ENCODE results near the gene FUBP3. TPM values are rescaled to one million over a fixed set of nuclear protein-coding genes. Genes with fewer than 3 reads are reported as not detected.

The FUBP3 gene
- total RNA-seq, 1 donor from 2014 or later, result 22.6 TPM

GRCh38 chr9:130597228-130597627 lies 17.9 kb downstream of the FUBP3 start:
- TF ChIP-seq CTCF (IDR thresholded peaks at IDR 0.05; ENCODE audit: borderline replicate concordance), result no peak
- intact Hi-C loops (cut with micrococcal nuclease), result no loop called here
- H3K36me3 ChIP-seq, result peaks cover 60% of the 10 kb centered on the region
- H3K27me3 ChIP-seq (ENCODE audit: low read depth), result no peaks in the 10 kb centered on the region
- H3K9me3 ChIP-seq (replicated peaks), result no peaks in the 10 kb centered on the region
- no peak for DNase-seq
- no peak overlapping the region for H3K27ac ChIP-seq (replicated peaks)
- no peak overlapping the region for H3K4me3 ChIP-seq
- H3K4me1 ChIP-seq, result peaks cover 13% of the 10 kb centered on the region

- intact Hi-C loops (cut with micrococcal nuclease), result no loop called here
- peaks cover 67% of the 10 kb centered on the region for H3K36me3 ChIP-seq
- H3K27me3 ChIP-seq (ENCODE audit: low read depth), result no peaks in the 10 kb centered on the region
- no peak overlapping the region for H3K4me3 ChIP-seq
- no peak for TF ChIP-seq CTCF (IDR thresholded peaks at IDR 0.05; ENCODE audit: borderline replicate concordance)
- H3K4me1 ChIP-seq, result peaks cover 9% of the 10 kb centered on the region
- DNase-seq, result no peak
- no peaks in the 10 kb centered on the region for H3K9me3 ChIP-seq (replicated peaks)
- no peak overlapping the region for H3K27ac ChIP-seq (replicated peaks)
Measured at GRCh38 chr9:130598188-130598587, 18.8 kb downstream of the FUBP3 start.

GRCh38 chr9:130599625-130600024 lies 20.2 kb downstream of the FUBP3 start:
- Histone ChIP-seq H3K9me3 (replicated peaks) (no peaks in the 10 kb centered on the region), H3K4me3 (no peak overlapping the region), H3K27me3 (ENCODE audit: low read depth) (no peaks in the 10 kb centered on the region), H3K27ac (replicated peaks) (no peak overlapping the region), H3K4me1 (peaks cover 9% of the 10 kb centered on the region), H3K36me3 (peaks cover 75% of the 10 kb centered on the region)
- DNase-seq, result no peak
- no peak for TF ChIP-seq CTCF (IDR thresholded peaks at IDR 0.05; ENCODE audit: borderline replicate concordance)
- intact Hi-C loops (cut with micrococcal nuclease), result no loop called here

- peaks cover 67% of the 10 kb centered on the region for H3K36me3 ChIP-seq
- DNase-seq, result no peak
- intact Hi-C loops (cut with micrococcal nuclease), result no loop called here
- no peaks in the 10 kb centered on the region for H3K27me3 ChIP-seq (ENCODE audit: low read depth)
- H3K27ac ChIP-seq (replicated peaks), result no peak overlapping the region
- H3K9me3 ChIP-seq (replicated peaks), result no peaks in the 10 kb centered on the region
- H3K4me1 ChIP-seq, result no peaks in the 10 kb centered on the region
- TF ChIP-seq CTCF (IDR thresholded peaks at IDR 0.05; ENCODE audit: borderline replicate concordance), result no peak
- no peak overlapping the region for H3K4me3 ChIP-seq
Measured at GRCh38 chr9:130601100-130601499, 21.7 kb downstream of the FUBP3 start.

GRCh38 chr9:130604295-130604694 lies 24.9 kb downstream of the FUBP3 start:
- H3K4me3 ChIP-seq, result no peak overlapping the region
- TF ChIP-seq CTCF (IDR thresholded peaks at IDR 0.05; ENCODE audit: borderline replicate concordance), result no peak
- DNase-seq, result no peak
- peaks cover 36% of the 10 kb centered on the region for H3K36me3 ChIP-seq
- H3K27me3 ChIP-seq (ENCODE audit: low read depth), result no peaks in the 10 kb centered on the region
- H3K27ac ChIP-seq (replicated peaks), result no peak overlapping the region
- no peaks in the 10 kb centered on the region for H3K9me3 ChIP-seq (replicated peaks)
- intact Hi-C loops (cut with micrococcal nuclease), result no loop called here
- peaks cover 25% of the 10 kb centered on the region for H3K4me1 ChIP-seq
